22Rv1 (cell line): Measurements from ENCODE around the gene SIRT7.

Experiments
- CTCF ChIP-seq: fragments of 450-650 bp; IDR thresholded peaks from 2 replicates; pipeline ENCODE4 v1.5.1; 2017; ENCODE audit warnings: mild to moderate bottlenecking
- ZFX ChIP-seq: fragments of 450-650 bp; IDR thresholded peaks from 2 replicates; pipeline ENCODE4 v1.6.1; 2017; ENCODE audit warnings: antibody characterized with exemption, borderline replicate concordance

DNA sequence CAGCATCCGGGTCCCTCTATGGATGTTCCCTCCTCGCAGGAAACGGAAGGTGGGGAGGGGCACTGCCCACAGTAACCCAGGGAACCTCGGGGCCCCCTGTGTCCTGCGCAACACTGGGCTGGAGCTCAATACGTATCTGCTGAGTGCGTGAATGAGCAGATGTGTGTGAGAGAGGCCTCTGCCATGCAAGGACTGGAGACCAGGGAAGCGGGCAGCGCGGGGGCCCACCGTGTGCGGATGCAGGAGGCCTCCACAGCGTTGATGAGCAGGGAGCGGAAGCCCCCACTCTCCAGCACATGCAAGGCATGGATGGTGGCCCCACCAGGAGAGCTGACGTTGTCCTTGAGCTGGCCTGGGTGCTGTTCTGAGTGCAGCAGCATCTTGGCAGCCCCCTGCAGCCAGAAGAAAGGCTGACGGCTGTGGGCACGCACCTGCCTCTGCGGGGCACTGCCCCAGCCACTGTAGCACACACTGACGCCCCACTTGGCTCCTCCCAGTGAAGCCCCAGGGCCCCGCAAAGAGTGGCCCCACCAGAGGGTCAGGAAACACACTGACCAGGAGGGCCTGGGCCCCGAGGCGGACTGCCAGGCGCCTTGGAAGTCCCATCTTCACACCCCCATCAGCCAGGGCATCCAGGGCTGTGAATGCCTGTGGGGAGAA, 16.3 kb upstream of the SIRT7 start:
- no peak for TF ChIP-seq CTCF
- TF ChIP-seq ZFX = no peak
